ENCODE measurements around the gene INCA1.

Gene INCA1

GRCh38 chr17:4947411-4948165, 49.7 kb downstream of the INCA1 start:
- DNase-seq: peak; percentile 40

DNA sequence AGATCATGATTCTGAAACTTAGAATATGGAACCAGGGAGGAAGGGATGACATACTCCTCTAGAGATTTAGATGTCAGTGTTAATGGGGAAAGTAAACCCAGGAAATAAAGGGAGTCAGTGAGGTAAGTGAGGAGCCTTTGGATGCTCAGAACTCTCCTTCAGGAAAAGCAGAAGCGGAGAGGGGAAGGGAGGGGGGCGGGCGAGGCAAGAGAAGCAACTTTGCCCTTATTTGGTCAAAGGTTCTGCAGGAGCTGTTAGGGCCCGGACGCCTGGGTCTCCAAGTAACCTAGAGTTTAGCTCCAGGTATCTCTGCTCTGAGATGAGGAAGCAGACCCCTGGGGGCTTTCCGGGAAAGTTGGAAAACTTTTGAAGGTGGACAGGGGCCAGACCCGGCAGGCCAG, 50.3 kb downstream of the INCA1 start:
- DNase-seq: peak; percentile 15

GRCh38 chr17:4946312-4946976, 50.9 kb downstream of the INCA1 start:
- peak; percentile 7 for DNase-seq

GRCh38 chr17:4945944-4946280, 51.4 kb downstream of the INCA1 start:
- DNase-seq: peak; percentile 25

DNA sequence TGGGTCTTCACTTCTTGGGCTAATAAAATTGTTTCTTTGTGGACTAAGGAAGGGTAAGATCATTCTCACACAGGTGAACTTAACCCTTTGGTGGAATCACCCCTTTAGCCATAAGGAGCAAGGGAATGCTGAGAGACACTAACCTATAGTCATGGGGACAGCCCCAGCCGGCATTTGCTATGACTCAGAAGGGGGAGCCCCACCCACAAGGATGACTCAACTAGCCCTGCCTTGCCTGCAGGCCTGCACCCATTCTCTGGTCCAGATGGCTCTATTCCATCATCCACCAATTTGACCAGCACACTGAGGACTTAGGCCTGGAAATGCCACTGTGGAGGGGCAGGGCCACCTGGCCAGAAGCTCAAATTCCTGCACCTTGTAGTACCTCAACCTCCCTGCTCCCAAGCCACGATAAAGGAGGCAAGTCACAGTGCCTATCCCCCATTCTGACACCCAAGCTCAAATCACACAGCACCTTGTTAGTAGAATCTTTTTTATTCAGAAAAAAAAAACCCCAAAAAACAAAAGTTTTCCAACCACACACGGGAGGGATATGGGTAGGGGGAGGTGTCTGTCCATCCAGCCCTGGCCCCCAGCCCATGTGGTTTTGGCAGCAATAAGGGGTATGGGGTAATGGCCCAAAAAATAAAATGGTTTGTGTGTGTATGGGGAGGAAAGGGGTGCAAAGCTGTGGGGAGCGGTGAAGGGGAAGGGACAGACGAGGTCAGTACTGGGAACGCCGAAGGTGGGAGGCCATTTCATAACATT, 52.0 kb downstream of the INCA1 start:
- peak; percentile 83 for DNase-seq

- DNase-seq: no peak
Observed at GRCh38 chr17:4944554-4945175, 52.7 kb downstream of the INCA1 start.

- no peak for DNase-seq
Observed at GRCh38 chr17:4944163-4944553, 53.2 kb downstream of the INCA1 start.

DNA sequence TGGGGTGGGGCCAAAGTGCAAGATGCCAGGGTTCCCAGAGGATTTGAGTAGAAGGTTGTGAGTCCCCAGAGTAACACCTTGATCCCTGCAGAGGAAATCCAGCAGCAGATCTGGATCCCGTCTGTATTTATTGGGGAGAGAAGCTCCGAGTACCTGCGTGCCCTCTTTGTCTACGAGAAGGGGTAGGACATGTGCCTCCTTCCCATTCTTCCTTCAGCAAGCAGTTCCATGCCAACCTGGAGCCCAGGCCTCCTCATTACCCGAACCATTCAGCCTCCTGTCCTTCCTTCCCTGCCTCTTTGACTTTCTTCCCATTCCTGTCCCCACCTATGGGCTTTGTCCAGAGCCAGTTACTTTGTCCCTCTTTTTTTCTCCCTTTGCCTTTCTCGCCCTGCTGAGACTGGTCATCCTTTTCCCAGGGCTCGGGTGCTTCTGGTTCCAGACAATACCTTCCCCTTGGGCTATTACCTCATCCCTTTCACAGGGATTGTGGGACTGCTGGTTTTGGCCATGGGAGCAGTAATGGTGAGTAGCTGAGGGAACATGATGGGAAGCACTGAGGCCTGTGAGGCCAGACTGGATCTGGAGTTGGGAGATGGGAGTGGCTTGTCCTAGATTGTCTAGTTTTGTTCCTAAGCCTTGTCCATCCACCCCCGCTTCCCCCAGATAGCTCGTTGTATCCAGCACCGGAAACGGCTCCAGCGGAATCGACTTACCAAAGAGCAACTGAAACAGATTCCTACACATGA, 54.4 kb downstream of the INCA1 start:
- no peak for DNase-seq

- DNase-seq: no peak
Observed at GRCh38 chr17:4941319-4941610, 56.1 kb downstream of the INCA1 start.

DNA sequence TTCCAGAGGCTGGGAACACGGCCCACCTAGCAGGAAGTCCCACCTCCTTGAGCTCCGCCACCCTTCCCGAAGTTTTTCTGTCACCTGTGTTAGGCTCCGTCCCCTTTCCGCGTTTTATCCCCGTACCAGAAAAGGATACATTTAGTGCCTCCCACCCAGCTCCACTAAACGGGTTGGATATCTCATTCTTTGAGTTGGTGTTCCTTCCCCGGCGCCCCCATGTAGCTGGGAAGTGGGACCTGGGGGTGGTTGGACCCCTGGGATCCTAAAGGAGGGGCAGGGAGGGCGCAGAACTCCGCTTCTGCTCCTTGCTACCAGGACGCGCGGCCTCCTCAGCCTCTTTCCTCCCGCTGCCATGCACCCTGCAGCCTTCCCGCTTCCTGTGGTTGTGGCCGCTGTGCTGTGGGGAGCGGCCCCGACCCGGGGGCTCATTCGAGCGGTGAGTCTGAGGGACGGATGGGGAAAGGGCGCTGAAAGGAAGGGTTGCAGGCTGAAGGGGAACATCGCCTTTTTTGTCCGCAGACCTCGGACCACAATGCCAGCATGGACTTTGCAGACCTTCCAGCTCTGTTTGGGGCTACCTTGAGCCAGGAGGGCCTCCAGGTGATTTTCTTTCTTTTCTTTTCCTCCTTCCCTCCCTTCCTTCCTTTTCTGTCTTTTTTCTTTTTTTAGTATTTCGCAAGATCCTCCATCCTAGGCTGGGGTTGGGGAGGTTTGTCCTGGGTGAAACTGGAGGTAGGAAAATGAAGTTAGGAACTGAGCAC, 56.6 kb downstream of the INCA1 start:
- peak; percentile 75 for DNase-seq

DNA sequence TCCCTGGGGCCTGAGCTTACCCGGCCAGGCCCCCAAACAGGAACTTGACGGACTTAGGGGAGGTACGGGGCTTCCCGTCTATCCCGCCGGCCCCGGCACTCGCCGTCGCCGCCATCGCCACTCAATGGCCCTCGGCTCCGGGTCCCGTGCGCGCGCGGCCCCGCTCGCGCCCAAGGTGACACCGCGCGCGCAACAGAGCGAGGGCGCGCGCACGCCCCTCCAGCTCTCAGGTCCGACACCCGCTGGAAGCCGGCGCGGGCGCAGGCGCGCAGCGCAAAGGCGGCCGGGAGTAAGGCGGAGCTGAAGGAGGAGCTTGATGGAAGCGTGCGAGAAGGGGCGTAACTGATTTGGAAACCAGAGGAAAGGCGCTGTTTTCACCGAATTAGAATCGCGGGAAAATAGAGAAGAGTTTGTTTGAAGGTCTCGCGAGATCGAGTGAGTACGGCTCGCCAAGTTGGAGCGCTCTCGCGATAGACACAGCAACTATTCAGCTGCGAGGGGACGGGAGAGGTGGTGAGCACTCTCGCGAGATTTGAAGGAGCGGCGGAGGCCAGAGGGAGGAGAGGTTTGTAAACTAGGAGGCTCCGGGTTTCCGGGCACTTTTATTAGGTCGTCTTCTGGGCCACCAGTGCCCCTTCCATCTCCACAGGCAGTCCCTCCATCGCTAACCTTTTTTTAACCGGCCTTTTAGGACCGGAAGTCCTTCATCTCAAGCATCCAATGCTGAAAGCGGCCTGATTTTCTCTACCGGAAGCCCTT, 57.3 kb downstream of the INCA1 start, which contains the start of the genes RNF167 and SLC25A11:
Gene RNF167 (plus strand): TSS at position 473 of the 759 bp plus-strand sequence. CDS start 642 bp downstream, outside the sequence.
Gene SLC25A11 (minus strand): TSS at position 251 of the 759 bp plus-strand sequence. CDS start 136 bp downstream, at position 115.
- peak; percentile 95 for DNase-seq

- no peak for DNase-seq
Observed at GRCh38 chr17:4939546-4939795, 57.9 kb downstream of the INCA1 start.

DNA sequence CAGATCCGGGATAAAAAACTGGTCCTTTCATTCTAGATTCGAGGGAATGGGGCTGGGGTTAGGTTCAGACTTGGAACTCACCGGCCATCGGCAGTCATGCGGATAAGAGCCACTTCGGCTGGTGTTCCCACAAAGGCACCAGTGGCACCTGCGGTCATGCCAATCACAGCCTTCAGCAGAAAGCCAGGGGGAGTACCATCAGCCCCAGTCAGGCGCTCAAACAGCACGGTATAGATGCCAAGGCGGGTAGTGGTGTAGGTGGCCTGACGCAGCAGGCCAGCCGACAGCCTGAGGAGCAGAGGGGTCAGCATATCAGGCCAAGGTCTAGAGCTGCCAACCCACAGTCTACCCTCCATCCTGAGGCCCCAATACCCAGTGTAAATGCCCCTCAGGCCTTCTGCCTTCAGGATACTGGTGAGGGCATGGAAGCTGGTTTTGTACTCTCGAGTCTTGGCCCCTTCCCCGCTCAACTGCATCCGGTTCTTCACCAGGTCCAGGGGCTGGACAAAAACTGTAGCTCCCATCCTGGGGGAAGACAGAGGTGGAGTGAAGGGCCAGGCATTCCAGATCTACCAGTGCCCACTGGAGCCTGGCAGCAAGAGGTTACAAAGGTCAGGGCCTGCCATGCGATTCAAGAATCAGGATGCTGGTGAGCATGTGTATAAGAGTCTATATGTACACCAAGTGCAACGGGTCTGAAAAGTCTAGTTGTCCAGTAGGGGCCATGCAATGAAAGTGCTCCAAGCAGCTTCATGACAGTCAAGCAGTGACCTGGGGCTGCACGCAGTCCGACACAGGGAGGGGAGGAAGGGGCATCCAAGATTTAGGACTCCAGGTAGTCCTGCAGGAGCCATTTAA, 58.4 kb downstream of the INCA1 start:
- no peak for DNase-seq

Measured in 8988T (cell line).